DMS153 treated with DMSO at 0.1 percent for 48 hours (cell line): ENCODE results near the gene SLC5A12.

ENCODE experiments used
- DNase-seq: peaks from one replicate; lab custom pipeline; 2025; ENCODE audit not compliant: unreplicated experiment; lab: John Stamatoyannopoulos, UW

The SLC5A12 gene

DNA sequence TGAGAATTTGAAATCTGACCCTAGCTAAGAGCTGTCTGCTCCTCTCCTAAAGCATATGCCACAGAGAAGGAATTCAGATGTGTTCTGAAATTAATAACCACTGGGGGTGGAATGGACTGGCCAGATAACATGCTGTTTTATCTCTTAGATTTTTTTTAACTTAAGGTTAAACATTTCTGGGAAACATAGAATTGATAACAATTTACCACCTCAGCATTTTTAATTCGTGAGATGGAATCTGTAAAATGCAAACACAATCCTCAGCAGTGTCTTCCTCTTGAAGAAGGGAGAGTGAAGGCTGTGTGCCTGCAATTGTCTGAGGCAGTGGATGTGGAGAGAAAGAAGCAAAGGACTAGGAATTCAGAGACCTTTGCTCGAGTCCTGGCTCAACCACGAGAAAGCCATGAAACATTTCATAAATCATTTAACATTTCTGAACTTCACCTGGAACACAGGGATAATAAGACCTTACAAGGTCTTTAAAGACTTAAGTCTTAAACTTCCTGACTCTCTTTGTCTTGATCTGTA, at the start of gene SLC5A12:
Gene SLC5A12 (minus strand): TSS at position 113 of the 528 bp plus-strand sequence. CDS start 346 bp downstream, outside the sequence.
- no peak for DNase-seq

DNA sequence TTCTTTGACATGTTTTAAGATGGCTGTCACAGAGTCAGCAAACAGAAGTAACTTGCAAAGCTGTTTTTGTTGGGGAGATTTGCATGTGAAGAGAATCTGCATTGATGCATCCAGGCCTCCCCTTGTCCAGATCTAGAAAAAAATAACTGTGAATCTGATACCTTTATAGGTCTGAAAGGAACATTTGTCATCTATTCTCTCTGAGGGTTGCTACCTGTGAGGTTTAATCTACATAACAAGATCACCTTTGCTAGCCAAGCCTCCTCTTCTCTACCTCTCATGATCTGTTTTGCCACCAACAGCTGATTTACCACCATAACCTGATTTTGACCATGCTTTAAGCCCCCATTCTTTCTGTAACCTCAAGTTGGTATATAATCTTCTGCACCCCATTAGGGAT, 47.2 kb upstream of the SLC5A12 start:
- DNase-seq = no peak

- no peak for DNase-seq
These were observed 45.2 kb upstream of the SLC5A12 start for GRCh38 chr11:26767060-26767459.

- DNase-seq = no peak
These were observed 43.5 kb upstream of the SLC5A12 start for GRCh38 chr11:26765323-26765722.

DNA sequence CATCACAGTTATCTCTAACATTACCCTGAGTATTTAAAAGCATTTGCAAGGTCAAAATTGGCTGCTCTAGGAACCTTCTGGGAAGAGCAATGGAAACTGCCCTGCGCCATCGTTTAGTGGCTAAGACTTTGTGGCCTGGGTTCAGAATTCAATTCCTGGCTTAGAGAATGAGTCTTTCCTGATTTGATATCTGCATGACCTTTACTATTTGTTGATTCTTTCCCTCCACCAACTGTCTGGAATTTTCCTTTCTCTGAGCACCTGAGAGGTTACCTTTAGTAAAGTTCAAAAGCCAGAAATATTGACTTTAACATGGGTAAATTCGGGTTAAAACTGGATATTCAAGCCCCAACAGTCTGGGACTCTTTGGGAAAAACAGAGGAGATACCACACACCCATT, 43.0 kb upstream of the SLC5A12 start:
- no peak for DNase-seq

GRCh38 chr11:26764315-26764714, 42.5 kb upstream of the SLC5A12 start:
- DNase-seq = no peak

DNA sequence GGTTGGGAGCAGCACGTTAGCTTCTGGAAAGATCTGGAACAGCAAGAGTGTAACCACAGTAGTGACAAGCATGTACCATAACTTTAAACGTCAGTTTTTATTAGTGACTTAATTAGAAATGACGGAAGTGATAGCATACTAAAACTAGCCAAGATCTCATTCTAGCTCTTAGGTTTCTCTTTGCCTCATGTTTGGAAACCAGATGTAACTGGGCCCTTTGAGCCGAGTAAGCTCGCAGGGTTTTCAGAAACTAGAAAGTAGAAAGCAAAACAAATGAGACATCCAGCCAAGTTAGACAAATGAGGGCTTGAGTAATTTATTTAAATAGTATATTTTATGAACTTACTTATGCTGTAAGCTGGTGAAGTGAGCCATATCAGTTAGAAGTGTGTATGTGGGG, 40.2 kb upstream of the SLC5A12 start:
- no peak for DNase-seq

DNA sequence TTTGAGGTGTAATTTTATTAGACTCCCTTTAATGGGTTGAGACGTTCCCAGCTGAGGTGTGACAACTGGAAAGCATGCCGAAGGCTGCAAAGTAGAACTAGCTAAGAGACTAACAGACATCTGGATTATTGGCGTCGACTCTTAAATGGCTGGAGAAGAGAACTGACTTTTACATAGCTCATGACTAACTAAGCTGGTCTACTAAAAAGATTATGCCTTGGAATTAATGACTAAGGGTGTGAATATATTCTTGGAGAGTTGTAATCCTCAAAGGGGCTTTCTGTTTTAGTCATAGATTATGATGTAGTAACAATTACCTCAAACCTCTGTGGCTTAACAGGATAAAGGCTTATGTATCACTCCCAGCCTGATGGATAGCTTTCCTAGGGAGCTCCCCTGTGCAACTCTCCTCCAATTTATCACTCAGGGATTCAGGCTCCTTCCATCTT, 39.5 kb upstream of the SLC5A12 start:
- DNase-seq = no peak

- no peak for DNase-seq
These were observed 36.1 kb upstream of the SLC5A12 start for GRCh38 chr11:26757995-26758394.

DNA sequence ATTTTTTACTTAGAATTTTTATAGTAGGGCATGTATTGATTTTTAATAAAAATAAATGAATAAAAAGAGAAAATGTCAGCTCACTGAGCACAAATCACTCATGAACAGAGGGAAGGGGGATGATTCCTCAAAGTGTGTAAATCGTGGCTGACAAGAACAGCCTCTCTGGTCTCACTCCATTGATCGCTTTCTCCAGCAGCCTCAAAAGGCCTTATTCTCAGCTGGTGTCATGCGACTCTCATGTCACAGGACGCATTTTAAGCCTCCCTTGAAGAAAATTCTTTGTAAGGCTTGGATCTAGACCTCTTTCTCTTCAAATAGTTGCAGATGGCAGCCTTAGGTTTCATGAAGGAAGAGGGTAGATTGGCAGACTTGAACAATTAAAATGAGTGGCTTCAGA, 33.9 kb upstream of the SLC5A12 start:
- DNase-seq = no peak

- peak; percentile 28 for DNase-seq
These were observed 32.1 kb upstream of the SLC5A12 start for GRCh38 chr11:26753723-26754504.

DNA sequence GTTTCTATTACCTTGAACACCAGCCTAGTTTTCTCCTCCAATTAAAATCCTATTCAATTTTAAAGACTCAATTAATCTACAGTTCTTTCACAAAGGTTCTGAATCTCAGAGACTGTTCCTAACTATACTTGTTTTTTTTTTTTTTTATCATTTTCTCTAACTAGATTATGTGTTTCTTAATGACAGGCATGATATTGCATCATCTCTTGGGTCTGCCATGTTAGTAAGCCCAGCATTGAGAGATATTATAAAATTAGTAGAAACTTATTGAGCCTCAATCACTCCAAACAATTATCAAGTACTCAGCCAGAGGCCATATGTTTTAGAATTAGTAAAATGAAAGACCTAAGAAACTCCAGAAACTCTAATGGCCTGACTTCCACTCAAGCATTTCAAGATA, 28.1 kb upstream of the SLC5A12 start:
- no peak for DNase-seq

GRCh38 chr11:26743622-26744021, 21.8 kb upstream of the SLC5A12 start:
- no peak for DNase-seq

GRCh38 chr11:26742966-26743365, 21.1 kb upstream of the SLC5A12 start:
- DNase-seq = no peak

GRCh38 chr11:26741036-26741435, 19.2 kb upstream of the SLC5A12 start:
- DNase-seq = no peak

DNA sequence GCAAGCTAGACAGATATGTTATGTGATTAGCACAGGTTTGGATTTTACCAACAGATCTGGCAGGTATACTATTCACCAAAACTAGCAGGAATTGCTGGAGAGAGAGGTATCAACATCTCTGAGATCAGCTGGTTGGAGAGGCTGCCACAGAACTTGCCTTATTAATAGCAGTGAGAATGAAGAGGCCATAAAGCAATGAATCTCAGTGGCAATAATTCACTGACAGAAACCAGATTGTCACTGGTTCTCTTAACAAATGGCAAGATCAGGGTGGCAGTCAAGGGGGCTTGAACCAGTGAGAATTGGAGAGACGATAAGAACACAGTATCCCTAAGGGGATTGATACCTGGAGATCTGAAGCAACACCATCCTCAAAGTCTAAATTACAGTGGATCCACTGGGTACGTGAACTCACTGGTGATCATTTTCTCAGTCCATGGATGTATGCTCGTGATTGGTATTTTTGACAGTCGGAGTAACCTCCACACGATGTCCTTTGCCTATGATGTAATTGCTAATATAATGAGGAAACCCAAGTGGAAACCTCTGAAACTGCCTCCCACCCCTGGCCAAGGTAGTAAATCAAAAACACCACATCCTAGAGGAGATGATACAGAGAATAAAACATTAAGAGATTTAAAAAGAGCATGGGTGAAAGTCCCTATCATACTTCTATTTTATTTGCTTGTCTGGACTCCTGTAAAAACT, 17.7 kb upstream of the SLC5A12 start:
- no peak for DNase-seq

GRCh38 chr11:26734691-26735090, 12.8 kb upstream of the SLC5A12 start:
- no peak for DNase-seq

GRCh38 chr11:26731084-26731456, 9.2 kb upstream of the SLC5A12 start:
- no peak for DNase-seq

DNA sequence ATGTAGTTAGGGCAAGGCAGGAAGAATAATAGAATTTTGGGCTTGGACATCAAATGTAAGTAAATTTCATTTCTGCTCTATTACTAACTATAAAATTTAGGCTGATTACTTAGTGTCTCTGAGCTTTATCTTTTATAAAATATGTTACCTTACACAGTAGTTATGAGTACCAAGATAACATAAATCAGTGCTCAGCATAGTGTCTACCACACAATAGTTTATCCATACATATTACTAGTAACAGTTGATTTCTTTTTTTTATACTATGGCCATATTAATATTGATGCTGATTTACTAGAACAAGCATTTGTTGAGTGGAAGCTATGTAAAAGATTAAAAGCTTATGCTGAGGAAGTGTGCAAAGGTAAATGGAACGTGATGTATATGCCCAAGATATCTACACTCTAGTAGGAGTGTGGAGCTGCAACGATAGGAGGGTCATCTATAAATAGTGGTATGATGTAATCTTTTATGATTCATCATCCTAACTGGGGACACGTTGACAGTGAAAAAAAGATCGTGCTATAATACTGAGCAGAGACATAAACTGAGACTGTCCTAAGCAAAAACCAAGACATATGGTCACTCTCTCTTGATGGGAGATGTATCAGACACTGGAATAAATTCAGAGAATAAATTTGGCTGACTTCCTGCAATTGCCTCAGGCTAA, 8.7 kb upstream of the SLC5A12 start:
- DNase-seq = no peak

DNA sequence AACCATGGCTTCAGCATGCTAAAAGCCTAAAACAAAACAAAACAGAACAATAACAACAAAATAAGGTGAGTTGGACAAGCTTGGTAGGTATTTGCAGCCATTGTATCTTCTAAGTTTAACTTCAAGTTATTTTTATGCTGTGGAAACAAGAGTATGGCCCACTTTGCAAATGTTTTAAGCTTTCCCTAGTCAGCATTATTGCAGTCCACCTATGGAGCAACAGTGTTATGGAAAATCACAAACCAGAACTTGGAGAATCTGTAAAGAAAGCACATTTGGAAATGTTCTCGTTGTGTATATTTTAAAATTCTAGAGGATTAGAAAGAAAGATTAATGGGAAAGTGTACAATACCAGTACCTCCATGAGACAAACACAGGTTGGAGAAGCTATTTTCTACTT, 7.4 kb upstream of the SLC5A12 start:
- DNase-seq = no peak

- DNase-seq = no peak
These were observed 5.1 kb upstream of the SLC5A12 start for GRCh38 chr11:26726960-26727359.

DNA sequence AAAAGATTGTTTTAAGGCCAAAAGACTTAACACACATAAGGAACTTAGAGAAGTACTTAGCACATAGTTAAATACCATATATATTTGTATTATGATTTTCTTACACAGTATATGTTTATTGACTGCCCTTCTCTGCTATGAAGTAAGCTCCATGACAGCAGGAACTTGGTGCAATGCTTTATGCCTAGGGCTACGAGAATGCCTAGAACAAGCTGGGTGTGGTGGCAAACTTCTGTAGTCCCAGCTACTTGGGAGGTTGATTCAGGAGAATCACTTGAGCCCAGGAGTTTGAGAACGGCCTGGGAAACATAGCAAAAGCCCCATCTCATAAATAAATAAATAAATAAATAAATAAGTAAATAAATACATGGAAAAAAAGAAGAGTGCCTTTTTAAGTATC, 1.9 kb downstream of the SLC5A12 start:
- DNase-seq = no peak
